GM19372 (cell line): ENCODE results near the gene MEIOSIN.
"Not testable (repeated sequence)": the region's sequence is repeated elsewhere in the genome, so short reads cannot be mapped to it uniquely, and the experiment has no call there.

ENCODE experiments used
- ATAC-seq: cut with Tn5 transposase; IDR thresholded peaks from one replicate; pipeline ENCODE4 v1.9.1; 2021; ENCODE audit warnings: mild to moderate bottlenecking, low read depth, moderate library complexity; ENCODE audit not compliant: unreplicated experiment

The MEIOSIN gene

GRCh38 chr19:45733160-45733810 lies at the start of gene MEIOSIN:
MEIOSIN (plus strand) TSS chr19:45733439; CDS start chr19:45735377, 1,938 bp downstream.
- ATAC-seq: no peak

- not testable (repeated sequence) for ATAC-seq
These were observed 48.2 kb upstream of the MEIOSIN start for GRCh38 chr19:45685045-45685444.

- ATAC-seq: no peak
These were observed 45.6 kb upstream of the MEIOSIN start for GRCh38 chr19:45687599-45687998.

- peak; percentile 47 for ATAC-seq
These were observed 41.6 kb upstream of the MEIOSIN start, which contains the start of gene SNRPD2 for GRCh38 chr19:45691516-45692186. SNRPD2 (minus strand) TSS chr19:45691953; CDS start chr19:45691888, 65 bp downstream.

- peak; percentile 85 for ATAC-seq
These were observed 40.8 kb upstream of the MEIOSIN start, which contains the start of gene QPCTL for GRCh38 chr19:45692187-45693105. QPCTL (plus strand) TSS chr19:45692666; CDS start chr19:45692704, 38 bp downstream.

GRCh38 chr19:45693106-45693788 lies 40.0 kb upstream of the MEIOSIN start:
- ATAC-seq: no peak

GRCh38 chr19:45701676-45702075 lies 31.6 kb upstream of the MEIOSIN start:
- no peak for ATAC-seq

GRCh38 chr19:45705115-45705514 lies 28.1 kb upstream of the MEIOSIN start:
- ATAC-seq: no peak

GRCh38 chr19:45705710-45706415 lies 27.4 kb upstream of the MEIOSIN start:
- ATAC-seq: no peak

- no peak for ATAC-seq
These were observed 22.7 kb upstream of the MEIOSIN start for GRCh38 chr19:45710356-45711130.

- no peak for ATAC-seq
These were observed 21.2 kb upstream of the MEIOSIN start for GRCh38 chr19:45711851-45712698.

GRCh38 chr19:45712699-45713067 lies 20.6 kb upstream of the MEIOSIN start:
- no peak for ATAC-seq

GRCh38 chr19:45713141-45713540 lies 20.1 kb upstream of the MEIOSIN start:
- ATAC-seq: no peak

GRCh38 chr19:45715139-45715538 lies 18.1 kb upstream of the MEIOSIN start:
- ATAC-seq: no peak

- no peak for ATAC-seq
These were observed 16.7 kb upstream of the MEIOSIN start for GRCh38 chr19:45716359-45717130.

GRCh38 chr19:45717131-45717982 lies 15.9 kb upstream of the MEIOSIN start:
- ATAC-seq: peak; percentile 95
